Ascending aorta (tissue), 2 donors: ENCODE measurements around the gene RMI2. TPM values are rescaled to one million over a fixed set of nuclear protein-coding genes. Genes with fewer than 3 reads are reported as not detected.
A peak's percentile ranks its signal among the peaks of the same experiment; 100 is the strongest.
"Not testable (repeated sequence)": the region's sequence is repeated elsewhere in the genome, so short reads cannot be mapped to it uniquely, and the experiment has no call there.

Source experiments
- DNase-seq, 2 donors: peaks; one replicate each; pipeline ENCODE4 v3.0.0-alpha.2; 2019; ENCODE audit warnings: low spot score in 2 of 2
- H3K27ac ChIP-seq, 2 donors: fragments of 200-600 bp; sonication (generic); one replicate each; pipeline ENCODE4 v1.5.1; 2016 to 2017; ENCODE audit warnings: mild to moderate bottlenecking in 1 of 2
- H3K27me3 ChIP-seq: fragments of 200-600 bp; sonication (generic); one replicate; pipeline ENCODE4 v1.5.1; 2017
- H3K36me3 ChIP-seq, 2 donors: fragments of 200-600 bp; sonication (generic); one replicate each; pipeline ENCODE4 v1.5.1; 2016
- H3K4me1 ChIP-seq, 2 donors: fragments of 200-600 bp; sonication (generic); one replicate each; pipeline ENCODE4 v1.5.1; 2016 to 2017; ENCODE audit warnings: mild to moderate bottlenecking in 1 of 2
- H3K4me3 ChIP-seq, 2 donors: fragments of 200-600 bp; sonication (generic); one replicate each; pipeline ENCODE4 v1.5.1; 2016 to 2017; ENCODE audit warnings: mild to moderate bottlenecking in 1 of 2
- H3K9me3 ChIP-seq, 2 donors: fragments of 200-600 bp; sonication (generic); one replicate each; pipeline ENCODE4 v1.5.1; 2016
- intact Hi-C: fragments of 100-400 bp; cut with DNase I; formaldehyde crosslinking; loops from one replicate; pipeline ENCODE4 v1.15.1; 2023
- total RNA-seq: library from RNA; depleted of rRNA; stranded (reverse); fragments of >200 nt; gene quantifications from one replicate; pipeline ENCODE4 v1.1.0, GENCODE V29; 2016
- TF ChIP-seq, protein P1 (sequence below), 3 experiments: fragments of 200-600 bp in 2 of 3; fragments of 450-650 bp in 1 of 3; sonication (generic) in 2 of 3; IDR thresholded peaks; one replicate each; pipeline ENCODE4 v1.5.1; 2016 to 2019; ENCODE audit warnings: antibody characterized with exemption in 3 of 3, mild to moderate bottlenecking in 1 of 3, moderate library complexity in 1 of 3

Gene RMI2
- total RNA-seq, 1 donor from 2014 or later: not detected

DNA sequence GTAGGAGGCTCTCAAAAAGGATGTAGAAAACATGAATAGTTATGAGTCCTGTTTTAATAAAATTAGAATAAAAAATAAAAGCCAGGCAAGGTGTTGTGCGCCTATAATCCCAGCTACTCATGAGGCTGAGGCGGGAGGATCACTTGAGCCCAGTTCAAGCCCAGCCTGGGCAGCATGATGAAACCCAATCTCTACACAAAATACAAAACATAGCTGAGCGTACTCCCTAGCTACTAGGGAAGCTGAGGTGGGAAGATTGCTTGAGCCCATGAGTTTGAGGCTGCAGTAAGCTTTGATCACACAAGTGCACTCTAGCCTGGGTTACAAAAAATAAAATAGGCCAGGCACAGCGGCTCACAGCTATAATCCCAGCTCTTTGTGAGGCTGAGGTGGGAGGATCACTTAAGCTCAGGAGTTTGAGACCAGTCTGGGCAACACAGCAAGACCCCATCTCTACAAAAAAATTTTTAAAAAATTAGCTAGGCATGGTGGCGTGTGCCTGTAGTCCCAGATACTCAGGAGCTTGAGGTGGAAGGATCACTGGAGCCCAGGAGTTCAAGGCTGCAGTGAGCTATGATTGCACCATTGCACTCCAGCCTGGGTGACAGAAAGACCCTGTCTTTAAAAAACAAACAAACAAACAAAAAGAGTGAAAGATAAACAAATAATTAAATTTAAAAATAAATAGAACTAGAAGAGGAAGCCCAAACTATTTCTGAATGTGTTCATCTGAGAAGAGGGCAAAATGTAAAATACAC, 46.9 kb upstream of the RMI2 start:
- TF ChIP-seq, protein P1, sequence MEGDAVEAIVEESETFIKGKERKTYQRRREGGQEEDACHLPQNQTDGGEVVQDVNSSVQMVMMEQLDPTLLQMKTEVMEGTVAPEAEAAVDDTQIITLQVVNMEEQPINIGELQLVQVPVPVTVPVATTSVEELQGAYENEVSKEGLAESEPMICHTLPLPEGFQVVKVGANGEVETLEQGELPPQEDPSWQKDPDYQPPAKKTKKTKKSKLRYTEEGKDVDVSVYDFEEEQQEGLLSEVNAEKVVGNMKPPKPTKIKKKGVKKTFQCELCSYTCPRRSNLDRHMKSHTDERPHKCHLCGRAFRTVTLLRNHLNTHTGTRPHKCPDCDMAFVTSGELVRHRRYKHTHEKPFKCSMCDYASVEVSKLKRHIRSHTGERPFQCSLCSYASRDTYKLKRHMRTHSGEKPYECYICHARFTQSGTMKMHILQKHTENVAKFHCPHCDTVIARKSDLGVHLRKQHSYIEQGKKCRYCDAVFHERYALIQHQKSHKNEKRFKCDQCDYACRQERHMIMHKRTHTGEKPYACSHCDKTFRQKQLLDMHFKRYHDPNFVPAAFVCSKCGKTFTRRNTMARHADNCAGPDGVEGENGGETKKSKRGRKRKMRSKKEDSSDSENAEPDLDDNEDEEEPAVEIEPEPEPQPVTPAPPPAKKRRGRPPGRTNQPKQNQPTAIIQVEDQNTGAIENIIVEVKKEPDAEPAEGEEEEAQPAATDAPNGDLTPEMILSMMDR (IDR thresholded peaks at IDR 0.05): no peak
- no peaks in the 10 kb centered on the region for H3K9me3 ChIP-seq
- H3K27me3 ChIP-seq: no peaks in the 10 kb centered on the region
- H3K4me1 ChIP-seq: peaks cover 0 to 11% of the 10 kb centered on the region in 2 donors
- no peaks in the 10 kb centered on the region for H3K36me3 ChIP-seq
- no peak for DNase-seq
- intact Hi-C loops: no loop called here
- H3K4me3 ChIP-seq: peak overlapping the region; percentile 42 to 45
- peak overlapping the region in 1 of 2 donors; percentile 26 for H3K27ac ChIP-seq

DNA sequence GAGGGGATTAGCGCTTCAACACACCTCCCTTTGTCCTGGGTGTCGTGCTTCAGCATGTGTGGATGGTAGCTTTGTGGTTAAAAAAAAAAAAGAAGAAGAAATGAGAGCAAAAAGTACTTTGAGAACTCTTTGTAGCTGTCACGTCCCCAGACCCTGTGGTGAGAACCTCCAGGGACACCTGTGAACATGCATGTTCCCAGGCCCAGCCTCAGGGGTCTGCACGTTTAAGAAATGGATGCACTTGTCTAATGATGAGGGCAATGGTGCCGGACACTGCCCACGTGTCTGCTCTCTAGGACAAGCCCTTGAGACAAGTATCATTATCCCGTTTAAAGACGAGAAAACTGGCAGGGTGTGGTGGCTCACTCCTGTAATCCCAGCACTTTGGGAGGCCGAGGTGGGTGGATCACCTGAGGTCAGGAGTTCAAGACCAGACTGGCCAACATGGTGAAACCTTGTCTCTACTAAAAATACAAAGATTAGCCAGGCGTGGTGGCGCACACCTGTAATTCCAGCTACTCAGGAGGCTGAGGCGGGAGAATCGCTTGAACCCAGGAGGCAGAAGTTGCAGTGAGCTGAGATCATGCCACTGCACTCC, 46.2 kb upstream of the RMI2 start:
- H3K27ac ChIP-seq, H3K4me3 ChIP-seq, DNase-seq, H3K9me3 ChIP-seq, intact Hi-C loops, H3K27me3 ChIP-seq, H3K36me3 ChIP-seq: not testable (repeated sequence)
- peaks cover 0 to 11% of the 10 kb centered on the region in 2 donors for H3K4me1 ChIP-seq

DNA sequence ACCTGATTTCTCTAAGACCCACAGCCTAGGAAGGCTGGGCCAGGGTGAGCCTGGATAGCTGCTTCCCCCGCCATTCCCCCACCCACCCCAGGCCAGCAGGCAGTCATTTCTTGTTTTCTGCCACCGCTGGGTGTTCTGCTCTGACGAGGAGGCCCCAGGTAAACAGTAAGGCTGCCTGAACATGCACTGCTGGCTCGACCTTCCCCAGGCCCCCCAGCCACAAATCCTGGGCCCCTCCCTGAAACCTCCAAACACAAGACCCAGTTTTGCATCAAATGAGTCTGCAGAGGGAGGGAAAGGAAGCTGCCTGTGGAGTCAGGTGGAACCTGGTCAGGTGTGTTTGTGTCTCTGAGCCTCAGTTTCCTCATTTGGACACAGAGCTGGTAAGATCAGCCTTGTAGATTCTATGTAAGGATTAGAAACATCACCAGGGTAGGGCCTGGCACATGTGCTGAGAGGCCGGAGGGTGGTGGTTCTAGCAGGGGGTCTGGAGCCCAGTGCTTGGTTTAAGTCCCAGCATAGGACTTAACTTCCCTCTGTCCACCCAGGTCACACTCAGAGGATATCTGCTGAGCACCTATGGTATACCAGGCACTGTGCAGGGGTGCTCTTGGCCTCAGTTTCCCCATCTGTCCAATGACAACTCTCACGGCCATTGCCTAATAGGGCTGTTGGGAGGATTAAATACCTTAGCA, 45.2 kb upstream of the RMI2 start:
- intact Hi-C loops: no loop called here
- DNase-seq: no peak
- Histone ChIP-seq H3K27me3 (no peaks in the 10 kb centered on the region), H3K9me3 (no peaks in the 10 kb centered on the region), H3K4me1 (peaks cover 0 to 11% of the 10 kb centered on the region in 2 donors), H3K27ac (no peak overlapping the region), H3K36me3 (no peaks in the 10 kb centered on the region), H3K4me3 (no peak overlapping the region)
- TF ChIP-seq, protein P1 (IDR thresholded peaks at IDR 0.05): no peak

DNA sequence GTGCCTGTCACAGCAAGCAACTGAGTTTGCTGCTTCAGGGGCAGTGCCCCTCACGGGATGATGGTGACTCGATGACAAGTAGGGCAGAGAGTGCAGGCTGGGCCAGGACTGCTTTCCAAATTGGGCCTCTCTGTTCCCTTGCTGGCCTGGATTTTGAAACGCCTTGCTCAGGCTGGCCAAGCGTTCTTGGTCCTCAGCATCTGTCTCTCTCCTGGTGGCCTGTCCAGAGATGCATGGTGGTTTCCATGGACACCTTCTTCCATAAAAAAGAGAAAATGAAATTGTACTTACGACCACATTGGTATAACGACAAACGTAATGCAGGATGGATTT, 44.7 kb upstream of the RMI2 start:
- intact Hi-C loops: no loop called here
- H3K27me3 ChIP-seq: no peaks in the 10 kb centered on the region
- H3K4me1 ChIP-seq: peaks cover 0 to 11% of the 10 kb centered on the region in 2 donors
- no peak overlapping the region for H3K27ac ChIP-seq
- no peaks in the 10 kb centered on the region for H3K9me3 ChIP-seq
- H3K36me3 ChIP-seq: no peaks in the 10 kb centered on the region
- TF ChIP-seq, protein P1 (IDR thresholded peaks at IDR 0.05): no peak
- H3K4me3 ChIP-seq: no peak overlapping the region
- DNase-seq: no peak

GRCh38 chr16:11301645-11302501, 43.4 kb upstream of the RMI2 start:
- Histone ChIP-seq H3K36me3 (no peaks in the 10 kb centered on the region), H3K27me3 (no peaks in the 10 kb centered on the region), H3K9me3 (no peaks in the 10 kb centered on the region), H3K4me1 (peaks cover 0 to 11% of the 10 kb centered on the region in 2 donors), H3K27ac (no peak overlapping the region), H3K4me3 (no peak overlapping the region)
- intact Hi-C loops: no loop called here
- no peak for DNase-seq
- TF ChIP-seq, protein P1 (IDR thresholded peaks at IDR 0.05): no peak
